Activated CD8-positive, alpha-beta memory T cell treated with anti-CD3 and anti-CD28 coated beads, Interleukin-2, amount 50 U/mL, for 24 hours (primary cell): ENCODE measurements around the gene OFD1.
"Not testable (repeated sequence)": the region's sequence is repeated elsewhere in the genome, so short reads cannot be mapped to it uniquely, and the experiment has no call there.

ENCODE experiments used
- DNase-seq: peaks from one replicate; pipeline ENCODE4 v3.0.0-alpha.2; 2020; ENCODE audit errors: extremely low read depth

The OFD1 gene

DNA sequence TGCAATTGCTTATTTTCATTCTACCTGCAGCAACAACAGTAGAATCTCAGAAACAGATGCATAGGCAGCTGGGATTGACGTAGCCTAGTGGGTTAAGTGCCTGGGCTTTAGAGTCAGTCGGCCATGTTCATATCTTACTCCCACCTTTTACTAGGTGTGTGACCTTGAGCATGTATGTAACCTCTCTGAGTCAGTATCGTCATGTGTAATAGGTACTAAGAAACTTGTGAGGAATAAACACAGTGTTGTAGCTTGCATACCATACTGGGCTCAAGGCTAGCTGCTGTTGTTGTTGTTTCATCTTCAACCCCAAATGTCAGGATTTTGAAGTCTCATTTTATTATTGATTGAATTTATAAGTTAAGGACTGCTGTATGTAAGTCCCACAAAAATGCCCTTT is 31.4 kb upstream of the OFD1 start:
- no peak for DNase-seq

DNA sequence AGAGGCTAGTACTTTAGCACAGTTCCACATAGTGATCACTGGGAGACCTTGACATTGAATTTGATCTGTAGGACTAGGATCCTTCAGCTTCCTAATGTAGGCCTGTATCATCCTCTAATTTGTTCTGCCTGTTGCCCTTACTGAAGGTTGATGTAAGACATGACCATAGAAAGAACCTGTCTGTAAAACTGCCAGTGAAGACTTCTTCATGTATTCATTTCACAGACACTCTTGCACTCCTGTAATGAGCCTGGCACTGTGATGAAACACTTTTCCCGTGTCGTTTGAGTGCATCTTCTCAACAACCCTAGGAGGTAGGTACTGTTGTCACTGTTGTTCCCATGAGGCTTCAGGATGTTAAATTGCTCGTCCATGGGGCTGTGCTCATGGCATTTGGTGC is 31.0 kb upstream of the OFD1 start:
- no peak for DNase-seq

DNA sequence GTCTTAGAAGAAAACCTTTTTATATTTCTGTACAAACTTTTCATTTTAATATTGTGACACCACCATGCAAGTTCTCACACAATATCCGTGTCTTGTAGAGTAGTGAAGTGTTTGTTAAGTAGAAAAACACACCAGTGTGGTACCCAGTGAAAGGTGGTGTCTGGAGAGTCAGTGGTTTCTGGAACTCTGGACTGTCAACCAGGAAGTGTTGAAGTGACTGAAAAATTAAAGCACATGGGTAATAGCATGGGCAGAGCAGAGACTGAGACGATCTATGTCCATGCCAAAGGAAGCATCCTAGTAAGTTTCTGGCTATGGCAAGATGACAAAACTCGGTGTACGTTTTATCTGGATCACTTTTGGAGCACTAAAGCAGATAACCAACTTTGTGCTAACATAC is 23.4 kb upstream of the OFD1 start:
- DNase-seq = no peak

DNA sequence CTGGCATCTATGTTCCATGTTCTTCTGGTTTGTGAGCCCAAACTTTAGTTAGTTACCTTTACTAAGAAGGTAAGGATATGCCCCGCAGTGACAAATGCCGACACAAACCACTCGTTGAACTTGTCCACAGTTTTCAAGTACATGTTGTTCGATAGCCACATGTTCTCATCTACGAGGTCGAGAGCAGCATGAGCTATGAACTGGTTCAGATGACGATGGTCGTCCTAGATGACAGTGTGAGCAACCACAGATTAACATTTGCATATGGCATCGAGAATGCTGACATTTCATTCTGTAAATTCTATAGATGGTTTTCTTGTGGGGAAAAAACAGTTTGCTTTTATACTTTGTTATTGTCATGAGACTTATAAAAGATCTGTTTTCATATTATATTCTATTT is 18.1 kb upstream of the OFD1 start:
- no peak for DNase-seq

DNA sequence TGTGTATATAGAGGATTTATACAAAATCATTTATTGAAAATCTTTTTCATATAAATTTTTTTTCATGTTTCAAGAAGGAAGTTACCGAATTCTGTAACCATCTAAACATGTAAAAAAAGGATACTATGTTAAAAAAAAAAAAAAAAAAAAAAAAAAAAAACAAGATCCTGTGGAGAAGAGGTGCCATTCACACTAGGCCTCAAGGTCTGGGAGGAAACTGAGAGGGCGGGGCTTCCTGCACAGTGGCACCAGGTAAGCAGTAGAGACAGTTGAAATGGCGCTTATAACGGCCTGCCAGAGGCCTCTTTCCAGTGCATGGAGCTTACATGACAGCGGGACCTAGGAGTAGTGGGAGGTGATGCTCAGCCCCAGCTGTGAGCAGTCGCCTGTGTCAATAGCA is 17.6 kb upstream of the OFD1 start:
- DNase-seq = no peak

DNA sequence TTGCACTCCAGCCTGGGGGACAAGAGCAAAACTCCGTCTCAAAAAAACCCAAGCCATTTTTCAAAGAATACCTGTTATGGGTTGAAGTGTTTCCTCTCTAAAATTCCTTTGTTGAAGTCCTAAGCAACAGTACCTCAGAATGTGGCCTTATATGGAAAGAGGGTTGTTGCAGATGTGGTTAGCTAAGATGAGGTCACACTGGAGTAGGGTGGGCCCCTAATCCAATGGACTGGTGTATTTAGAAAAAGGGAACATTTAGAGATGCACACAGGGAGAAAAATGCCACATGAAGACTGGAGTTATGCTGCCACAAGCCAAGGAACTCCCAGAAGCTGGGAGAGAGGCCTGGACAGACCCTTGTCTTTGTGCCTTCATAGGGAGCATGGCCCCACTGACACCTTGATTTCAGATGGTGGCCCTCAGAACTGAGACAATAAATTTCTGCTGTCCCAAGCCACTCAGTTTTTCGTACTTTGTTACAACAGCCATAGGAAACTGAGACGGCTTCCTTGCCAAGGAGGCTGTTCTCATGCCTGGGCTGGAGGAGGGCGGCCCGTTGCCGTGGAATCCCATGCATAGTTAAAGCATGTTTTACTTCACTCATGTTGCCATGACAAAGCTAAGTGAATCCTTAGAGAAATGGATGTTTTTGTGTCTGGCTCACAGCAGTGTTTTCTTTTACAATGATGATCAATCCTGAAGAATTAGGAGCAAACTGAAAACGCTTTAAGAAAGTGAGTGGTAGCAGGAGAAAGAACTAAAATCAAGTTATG is 16.7 kb upstream of the OFD1 start:
- DNase-seq = no peak

DNA sequence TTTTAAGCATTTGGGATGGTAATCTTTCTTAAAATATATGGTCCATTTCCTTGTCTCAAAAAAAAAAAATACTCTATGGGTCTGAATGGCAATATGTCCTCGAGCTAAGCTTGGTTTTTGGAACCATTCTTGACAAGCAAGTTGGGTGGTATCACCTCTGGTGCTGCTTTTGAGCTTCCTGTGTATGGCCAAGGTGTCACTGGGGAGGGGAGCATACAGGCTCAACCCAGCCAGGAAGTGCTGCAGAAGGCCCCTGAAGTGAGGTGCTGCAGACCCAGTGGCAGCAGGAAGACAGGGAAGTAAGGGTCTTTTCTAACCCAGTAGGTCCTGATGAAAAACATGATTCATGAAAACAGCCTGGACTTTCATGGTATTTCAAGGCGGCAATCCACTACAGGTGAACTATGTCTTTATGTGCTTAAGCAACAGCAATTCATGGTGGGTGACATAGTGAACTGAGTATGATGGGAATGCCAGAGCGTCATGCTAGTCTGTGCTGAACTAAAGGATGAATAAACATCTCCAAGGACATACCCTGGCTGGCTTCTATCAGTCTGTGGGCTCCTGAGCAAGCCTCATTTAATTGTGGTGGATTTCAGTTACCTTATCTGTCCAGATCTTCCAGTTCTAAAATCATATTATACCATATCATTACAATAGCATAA is 15.2 kb upstream of the OFD1 start:
- DNase-seq = no peak

DNA sequence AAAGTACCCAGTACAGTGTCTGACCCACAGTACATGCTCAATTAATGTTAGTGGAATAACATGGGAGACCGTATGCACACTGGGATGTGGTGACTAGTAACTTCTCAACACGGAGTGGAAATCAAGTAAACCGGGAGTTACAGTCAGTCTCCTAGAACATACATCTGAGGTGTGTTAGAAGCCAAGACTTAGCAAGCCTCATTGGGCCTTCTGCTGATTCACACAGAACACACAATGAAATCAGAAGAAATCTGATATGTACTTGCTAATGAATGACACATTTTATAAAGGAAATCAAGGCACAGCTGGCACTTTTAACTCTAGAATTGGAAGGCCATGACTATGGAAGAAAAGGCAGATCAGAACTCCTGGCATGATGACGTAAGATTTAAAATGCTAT is 13.2 kb upstream of the OFD1 start:
- no peak for DNase-seq

DNA sequence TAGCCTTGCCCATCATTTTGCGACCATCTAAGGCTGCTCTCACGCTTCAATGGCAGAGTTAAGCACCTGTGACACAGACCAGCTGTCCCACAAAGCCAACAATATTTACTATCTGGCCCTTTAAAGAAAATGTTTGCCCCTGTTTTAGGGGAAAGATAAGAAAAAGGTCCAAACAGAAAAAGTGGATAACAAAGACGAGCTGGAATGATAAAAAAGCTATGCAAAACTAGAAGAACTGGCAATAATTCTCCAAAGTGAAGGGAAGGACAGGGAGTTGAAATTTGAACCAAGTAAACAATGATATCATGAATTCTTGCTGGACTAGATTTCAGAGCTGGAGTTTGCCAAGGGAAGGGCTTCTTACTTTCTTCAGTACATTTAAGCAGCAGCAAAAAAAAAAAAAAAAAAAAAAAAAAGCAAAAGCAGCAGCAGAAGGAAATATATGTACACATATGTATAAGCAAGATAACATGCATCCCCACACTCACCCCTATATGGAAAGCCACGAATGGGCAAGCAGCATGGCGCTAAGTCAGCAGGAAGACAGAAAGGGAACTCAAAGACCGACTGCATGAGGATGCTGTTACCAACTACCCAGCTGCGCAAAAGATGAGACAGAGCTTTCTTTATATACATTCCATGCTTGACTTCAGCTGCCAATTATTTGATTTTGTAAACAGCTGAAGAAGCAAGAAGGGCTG is 12.6 kb upstream of the OFD1 start:
- no peak for DNase-seq

DNA sequence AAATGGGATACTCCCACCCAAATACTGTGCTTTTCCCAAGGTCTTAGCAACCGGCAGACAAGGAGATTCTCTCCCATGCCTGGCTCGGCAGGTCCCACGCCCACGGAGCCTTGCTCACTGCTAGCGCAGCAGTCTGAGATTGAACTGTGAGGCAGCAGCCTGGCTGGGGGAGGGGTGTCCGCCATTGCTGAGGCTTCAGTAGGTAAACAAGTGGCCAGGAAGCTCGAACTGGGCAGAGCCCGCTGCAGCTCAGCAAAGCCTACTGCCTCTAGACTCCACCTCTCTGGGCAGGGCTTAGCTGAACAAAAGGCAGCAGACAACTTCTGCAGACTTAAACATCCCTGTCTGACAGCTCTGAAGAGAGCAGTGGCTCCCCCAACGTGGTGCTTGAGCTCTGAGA is 9.7 kb upstream of the OFD1 start:
- not testable (repeated sequence) for DNase-seq

DNA sequence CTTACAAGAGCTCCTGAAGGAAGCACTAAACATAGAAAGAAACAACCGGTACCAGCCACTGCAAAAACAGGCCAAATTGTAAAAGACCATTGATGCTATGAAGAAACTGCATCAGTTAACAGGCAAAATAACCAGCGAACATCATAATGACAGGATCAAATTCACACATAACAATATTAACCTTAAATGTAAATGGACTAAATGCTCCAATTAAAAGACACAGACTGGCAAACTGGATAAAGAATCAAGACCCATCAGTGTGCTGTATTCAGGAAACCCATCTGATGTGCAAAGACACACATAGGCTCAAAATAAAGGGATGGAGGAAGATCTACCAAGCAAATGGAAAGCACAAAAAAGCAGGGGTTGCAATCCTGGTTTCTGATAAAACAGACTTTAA is 8.0 kb upstream of the OFD1 start:
- DNase-seq = not testable (repeated sequence)

DNA sequence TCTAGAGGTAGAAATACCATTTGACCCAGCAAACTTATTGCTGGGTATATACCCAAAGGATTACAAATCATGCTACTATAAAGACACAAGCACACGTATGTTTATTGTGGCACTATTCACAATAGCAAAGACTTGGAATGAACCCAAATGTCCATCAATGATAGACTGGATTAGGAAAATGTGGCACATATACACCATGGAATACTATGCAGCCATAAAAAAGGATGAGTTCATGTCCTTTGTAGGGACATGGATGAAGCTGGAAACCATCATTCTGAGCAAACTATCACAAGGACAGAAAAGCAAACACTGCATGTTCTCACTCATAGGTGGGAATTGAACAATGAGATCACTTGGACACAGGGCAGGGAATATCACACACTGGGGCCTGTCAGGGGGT is 4.0 kb upstream of the OFD1 start:
- DNase-seq = not testable (repeated sequence)

DNA sequence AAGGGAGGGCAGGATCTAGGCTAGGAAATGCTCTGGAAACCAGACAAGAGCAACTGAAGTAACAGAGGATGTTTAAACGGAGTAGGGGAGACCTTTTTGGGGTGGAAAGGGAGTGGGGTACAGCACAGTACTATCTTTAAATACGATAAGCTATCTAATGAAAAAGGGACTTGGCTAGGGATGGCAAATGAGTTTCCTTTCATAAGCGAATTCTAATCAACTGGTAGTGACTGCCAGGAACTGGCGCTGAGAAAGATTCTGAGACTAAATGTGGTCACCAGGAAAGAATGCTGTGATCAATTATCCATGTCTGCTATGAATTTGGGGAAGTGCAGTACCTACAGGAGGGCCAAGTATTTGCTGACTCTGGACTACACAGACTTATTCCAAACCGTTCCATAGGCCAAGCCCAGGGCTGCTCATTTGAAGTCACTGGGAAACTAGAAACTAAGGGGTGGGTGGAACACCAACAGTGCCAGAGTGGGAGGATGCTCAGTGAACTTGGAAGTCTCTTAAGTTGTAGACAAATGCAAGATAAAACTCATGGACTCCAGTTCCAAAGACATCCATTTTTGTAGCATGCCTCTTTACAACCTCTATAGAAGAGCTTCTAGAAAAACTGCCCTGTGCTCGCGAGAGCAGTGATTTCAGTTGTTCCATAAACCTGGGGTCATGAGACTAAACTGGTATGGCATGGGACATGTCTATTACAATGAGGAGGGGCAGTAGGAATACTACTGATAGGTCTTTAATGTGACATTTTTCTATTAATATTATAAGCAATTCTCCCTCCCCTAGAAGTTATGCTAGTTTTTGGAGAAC is 2.1 kb upstream of the OFD1 start:
- DNase-seq = no peak

DNA sequence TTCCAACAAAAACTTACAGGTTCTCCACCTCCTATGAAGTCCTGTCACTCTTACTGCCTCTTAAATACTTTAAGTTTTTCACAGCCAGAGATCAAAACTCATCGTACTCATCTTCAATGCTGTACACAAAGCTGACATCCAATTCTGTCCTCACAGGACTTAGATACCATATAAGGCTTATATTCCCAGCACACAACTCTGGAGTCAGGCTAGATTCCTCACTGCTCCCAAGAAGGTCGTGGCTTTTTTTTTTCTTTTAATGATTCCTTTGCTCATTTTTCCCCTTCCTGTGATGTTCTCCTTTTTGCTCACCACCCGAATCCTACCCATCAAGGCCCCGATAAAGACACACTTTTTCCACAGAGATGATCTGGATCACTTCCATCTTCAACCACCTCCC is 1.0 kb upstream of the OFD1 start:
- no peak for DNase-seq

DNA sequence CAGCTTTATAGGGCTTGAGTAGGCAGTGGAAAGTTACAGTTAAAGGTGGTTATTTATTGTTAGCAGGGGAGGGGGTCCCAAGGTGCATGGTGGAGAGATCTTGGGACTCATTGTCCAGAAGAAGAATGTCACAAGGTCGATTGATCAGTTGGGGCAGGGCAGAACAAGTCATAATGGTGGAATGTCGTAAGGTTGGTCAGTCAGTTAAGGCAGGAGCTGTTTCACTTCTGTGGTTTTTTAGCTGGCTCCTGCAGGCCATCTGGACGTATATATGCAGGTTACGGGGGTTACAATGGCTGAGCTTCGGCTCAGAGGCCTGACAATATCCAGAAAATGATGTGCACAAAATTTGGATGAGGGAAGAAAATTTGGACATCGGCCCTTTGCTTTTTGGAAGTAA is 7.1 kb downstream of the OFD1 start:
- DNase-seq = no peak

DNA sequence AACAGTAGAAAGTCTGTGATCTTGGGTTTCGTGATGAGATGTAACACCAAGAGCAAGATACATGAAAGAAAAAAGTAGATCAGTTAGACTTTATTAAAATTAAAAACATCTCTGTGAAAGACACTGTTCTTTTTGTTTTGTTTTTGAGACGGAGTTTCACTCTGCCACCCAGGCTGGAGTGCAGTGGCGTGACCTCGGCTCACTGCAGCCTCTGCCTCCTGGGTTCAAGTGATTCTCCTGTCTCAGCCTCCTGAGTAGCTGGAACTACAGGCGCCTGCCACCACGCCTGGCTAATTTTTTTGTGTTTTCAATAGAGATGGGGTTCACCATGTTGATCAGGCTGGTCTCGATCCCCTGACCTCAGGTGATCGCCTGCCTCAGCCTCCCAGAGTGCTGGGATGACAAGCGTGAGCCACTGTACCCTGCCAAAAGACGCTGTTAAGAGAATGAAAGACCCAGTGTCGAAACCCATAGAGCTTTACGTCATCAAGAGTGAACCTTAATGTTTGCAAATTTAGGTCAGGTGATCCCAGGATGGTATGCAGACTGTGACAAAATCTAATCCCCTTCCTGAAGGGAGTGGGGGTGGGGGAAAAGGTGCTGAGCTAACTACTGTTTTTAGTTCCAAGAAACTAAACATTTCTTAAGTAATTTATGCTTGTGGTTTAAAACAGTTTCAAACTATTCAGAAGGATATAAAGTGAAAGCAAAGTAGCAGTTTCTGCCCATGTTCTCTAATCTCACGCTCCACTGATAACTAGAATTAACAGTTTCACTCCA is 8.0 kb downstream of the OFD1 start:
- no peak for DNase-seq

DNA sequence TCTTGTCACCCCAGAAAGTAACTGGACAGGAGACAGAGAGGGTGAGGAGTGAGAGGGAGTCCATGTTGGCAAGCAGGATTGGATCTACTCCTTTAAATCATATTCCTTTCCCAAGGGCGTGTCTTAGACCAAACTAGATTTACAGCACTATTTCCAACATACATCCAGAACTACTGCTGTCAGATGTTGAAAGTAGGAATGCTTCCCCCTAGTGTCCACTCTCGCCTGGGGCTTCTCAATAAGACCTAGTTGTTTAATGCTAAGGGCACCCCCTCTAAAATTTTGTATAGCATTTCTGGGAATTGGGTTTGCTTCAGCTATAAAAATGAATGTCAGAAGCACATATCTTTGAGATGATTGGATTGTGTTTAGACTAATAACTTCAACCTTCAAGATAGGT is 13.3 kb downstream of the OFD1 start:
- no peak for DNase-seq

DNA sequence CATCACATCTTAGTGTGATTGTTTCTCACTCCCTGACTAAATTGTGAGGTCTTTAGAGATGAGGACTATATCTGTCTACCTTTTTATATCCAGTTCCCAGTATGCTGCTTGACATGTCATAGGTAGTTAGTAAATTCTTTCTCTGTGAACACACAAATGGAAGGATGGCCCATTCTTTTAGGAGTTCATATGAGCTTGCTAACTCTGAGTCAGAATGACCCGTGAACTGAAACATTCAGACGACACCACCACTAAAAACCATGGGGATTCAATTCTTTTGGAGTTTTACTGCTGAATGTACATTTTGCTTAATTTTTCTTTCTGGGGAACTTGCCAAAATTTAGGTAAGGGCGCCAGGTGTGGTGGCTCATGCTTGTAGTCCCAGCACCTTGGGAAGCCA is 13.9 kb downstream of the OFD1 start:
- no peak for DNase-seq

DNA sequence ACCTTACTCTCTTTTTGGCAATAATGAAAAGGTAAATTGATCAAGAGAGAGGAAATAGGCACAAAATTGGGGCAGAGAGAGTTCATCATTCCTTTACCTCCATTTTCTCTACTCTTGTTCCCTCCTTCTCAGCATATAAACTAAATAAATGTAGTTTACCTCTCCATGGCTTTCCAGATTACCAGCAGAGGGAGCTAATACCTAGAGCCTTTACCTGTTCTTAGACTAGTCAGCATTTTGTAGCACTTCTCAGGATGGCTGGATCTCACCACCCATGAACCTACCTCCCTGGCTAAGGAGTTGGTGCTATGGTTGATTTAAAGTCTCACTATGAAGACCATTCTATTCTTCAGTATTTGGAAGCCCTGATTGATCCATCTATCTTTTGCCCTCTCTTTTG is 15.7 kb downstream of the OFD1 start:
- DNase-seq = no peak

DNA sequence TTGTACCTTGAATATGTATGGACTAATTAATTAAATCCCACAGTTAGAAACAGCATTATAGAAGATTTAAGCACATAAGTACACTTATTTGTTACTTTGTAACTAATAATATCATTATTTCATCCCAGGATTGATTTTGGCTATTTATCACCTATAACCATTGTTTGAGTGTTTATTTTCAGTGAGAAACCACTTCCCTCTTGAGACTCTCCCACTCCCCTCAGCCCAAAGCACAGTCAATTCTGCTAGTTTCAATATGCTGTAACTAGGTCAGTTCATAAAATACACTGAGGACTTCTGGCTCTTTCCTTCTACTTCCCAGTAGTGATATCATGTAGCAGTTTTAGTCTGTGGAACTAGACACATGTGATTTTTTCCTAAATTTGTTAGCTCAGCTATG is 16.3 kb downstream of the OFD1 start:
- DNase-seq = no peak

DNA sequence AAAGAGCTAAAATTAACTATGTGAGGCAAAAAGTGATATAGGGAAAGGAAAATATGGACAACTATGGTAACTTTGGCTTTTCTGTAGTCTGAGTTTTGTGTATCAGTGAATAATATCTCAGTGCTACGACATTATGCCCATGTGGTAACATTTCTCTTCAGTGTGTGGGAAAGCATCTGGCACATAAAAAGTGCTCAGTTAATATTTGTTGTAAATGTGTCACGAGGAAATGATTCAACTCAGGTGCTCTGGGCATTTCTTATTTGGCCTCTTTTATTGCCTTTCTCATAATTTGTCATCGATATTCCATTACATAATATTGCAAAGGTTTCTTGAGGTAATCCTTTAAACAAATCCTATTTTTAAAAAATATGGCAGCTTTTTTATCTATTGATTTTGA is 17.6 kb downstream of the OFD1 start:
- no peak for DNase-seq

DNA sequence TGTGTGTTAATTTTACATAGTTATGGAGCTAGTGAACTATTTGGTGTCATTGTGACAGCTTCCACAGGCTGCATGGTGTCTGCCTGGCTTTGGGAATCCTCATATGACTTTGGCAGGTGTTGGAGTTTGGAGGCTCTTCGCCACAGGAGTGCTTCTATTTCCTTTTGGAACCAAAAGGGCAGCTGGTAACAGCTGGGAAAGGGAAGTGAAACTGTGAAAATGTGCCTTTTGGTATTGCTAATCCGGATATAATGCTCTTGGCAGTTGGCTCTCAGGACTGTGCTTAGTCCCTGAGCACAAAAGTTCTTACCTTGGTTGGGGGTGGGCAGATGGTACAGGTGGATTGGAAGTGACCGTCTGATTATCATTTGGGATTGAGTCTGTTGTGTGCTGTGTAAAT is 18.1 kb downstream of the OFD1 start:
- DNase-seq = no peak
